Natural killer cell (primary cell): Measurements from ENCODE around the gene KAZN. TPM values are rescaled to one million over a fixed set of nuclear protein-coding genes. Genes with fewer than 3 reads are reported as not detected.

Source experiments
- ATAC-seq, 3 donors: fragments of 150-1000 bp in 2 of 3; fragments of 200-7000 bp in 1 of 3; cut with Tn5 transposase; 1 replicate in 1 of 3; 2 replicates in 2 of 3; pipeline ENCODE4 v1.10.0; 2021; ENCODE audit warnings: mild to moderate bottlenecking in 2 of 3, moderate library complexity in 2 of 3
- DNase-seq, 2 donors: peaks; one replicate each; pipeline versions ENCODE4 v3.0.0 to v3.0.0-alpha.2; 2013 to 2021; ENCODE audit warnings: mixed read lengths in 1 of 2
- H3K27ac ChIP-seq: one replicate; pipeline ENCODE4 v1.5.1; 2013; ENCODE audit warnings: mild to moderate bottlenecking, low read length
- H3K27me3 ChIP-seq: one replicate; pipeline ENCODE4 v1.6.1; 2013; ENCODE audit warnings: low read length; ENCODE audit not compliant: control insufficient read depth, insufficient read depth
- H3K36me3 ChIP-seq: one replicate; pipeline ENCODE4 v1.6.1; 2013; ENCODE audit warnings: low read length; ENCODE audit not compliant: control insufficient read depth, insufficient read depth
- H3K4me1 ChIP-seq: one replicate; pipeline ENCODE4 v1.6.1; 2013; ENCODE audit warnings: low read length; ENCODE audit not compliant: control insufficient read depth, insufficient read depth
- H3K4me3 ChIP-seq: one replicate; pipeline ENCODE4 v1.5.1; 2013; ENCODE audit warnings: low read length
- H3K9me3 ChIP-seq: one replicate; pipeline ENCODE4 v1.6.1; 2013; ENCODE audit warnings: low read length; ENCODE audit not compliant: control insufficient read depth, insufficient read depth
- H3K27ac Mint-ChIP-seq, 2 donors: one replicate each; pipeline ENCODE4 v1.8.0; 2022; ENCODE audit warnings: mild to moderate bottlenecking in 2 of 2, mixed read lengths in 2 of 2, moderate library complexity in 1 of 2
- H3K27me3 Mint-ChIP-seq, 2 donors: one replicate each; pipeline ENCODE4 v1.8.0; 2022; ENCODE audit warnings: low read depth in 2 of 2, mixed read lengths in 2 of 2
- H3K36me3 Mint-ChIP-seq: one replicate; pipeline ENCODE4 v1.8.0; 2022; ENCODE audit warnings: mixed read lengths
- H3K4me1 Mint-ChIP-seq, 2 donors: one replicate each; pipeline ENCODE4 v1.8.0; 2022; ENCODE audit warnings: mixed read lengths in 2 of 2
- H3K4me3 Mint-ChIP-seq: one replicate; pipeline ENCODE4 v1.8.0; 2022; ENCODE audit warnings: mild to moderate bottlenecking, moderate library complexity, mixed read lengths
- H3K9me3 Mint-ChIP-seq, 2 donors: one replicate each; pipeline ENCODE4 v1.8.0; 2022; ENCODE audit warnings: mixed read lengths in 2 of 2
- CTCF ChIP-seq: fragments of 200-600 bp; IDR thresholded peaks from one replicate; pipeline ENCODE4 v1.8.0; 2022; ENCODE audit warnings: antibody characterized with exemption
- WGBS: methylation state at CpG from one replicate; pipeline ENCODE4 v1.1.7; 2013; ENCODE audit warnings: missing lambda C conversion rate; ENCODE audit not compliant: insufficient coverage; 5-methylcytosine and 5-hydroxymethylcytosine counted together
- intact Hi-C: fragments of 100-400 bp; cut with micrococcal nuclease; formaldehyde crosslinking; loops from one replicate; pipeline ENCODE4 v1.14.2; 2022
- total RNA-seq, 4 donors: library from RNA; stranded (reverse); fragments of 120-200 nt in 1 of 4; gene quantifications; one replicate each; pipeline versions ENCODE4 v1.2.3 to v1.2.4, GENCODE V29; 2013 to 2022

KAZN gene
- total RNA-seq, 3 donors from 2014 or later (not counting 1 experiment from before 2014, with no cell fraction given) = 1.2 to 2.0 (median 1.7) TPM

- intact Hi-C loops = no loop called here
- no peak for ATAC-seq
Measured at GRCh38 chr1:14912839-14913481, 314.5 kb downstream of the KAZN start.

DNA sequence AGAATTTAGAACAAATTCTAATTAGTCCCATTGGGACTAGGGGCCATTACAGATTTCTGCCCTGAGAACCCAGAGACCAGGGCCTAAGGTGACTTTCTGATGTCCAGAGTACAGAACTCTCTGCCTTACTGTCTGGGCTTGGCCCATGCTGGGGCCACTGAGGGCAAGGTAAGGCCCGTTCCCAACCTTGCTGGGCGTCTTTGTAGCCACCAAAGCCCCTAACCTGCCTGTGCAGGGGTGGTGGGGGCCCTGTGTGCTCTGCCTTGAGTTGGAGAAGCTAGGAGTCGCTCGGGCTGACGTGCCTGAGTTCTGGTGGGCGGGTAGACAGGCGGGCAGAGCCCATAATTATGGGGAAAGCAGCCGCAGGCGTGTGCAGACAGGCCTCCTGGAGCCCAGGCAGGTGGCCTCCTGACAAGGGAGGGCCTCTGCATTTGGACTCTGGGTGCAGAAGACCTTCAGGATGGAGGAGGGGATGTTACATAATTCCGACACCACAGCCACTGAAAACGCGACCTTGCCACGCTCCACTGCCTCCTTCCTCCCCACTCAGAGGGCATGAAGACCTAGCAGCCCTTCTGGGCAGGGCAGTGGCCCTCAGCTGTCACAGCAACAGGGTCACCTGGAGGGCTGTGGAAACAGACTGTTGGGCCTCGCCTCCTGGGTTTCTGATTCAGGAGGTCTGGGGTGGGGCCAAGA, 315.1 kb downstream of the KAZN start:
- peaks cover 0 to 3% of the 10 kb centered on the region in 2 donors for H3K27me3 Mint-ChIP-seq
- no peaks in the 10 kb centered on the region for H3K9me3 Mint-ChIP-seq
- TF ChIP-seq CTCF = no peak
- no peaks in the 10 kb centered on the region for H3K36me3 ChIP-seq
- no peaks in the 10 kb centered on the region for H3K36me3 Mint-ChIP-seq
- H3K4me3 Mint-ChIP-seq = no peak overlapping the region
- no peaks in the 10 kb centered on the region for H3K9me3 ChIP-seq
- H3K4me1 ChIP-seq = no peaks in the 10 kb centered on the region
- H3K27ac ChIP-seq = no peak overlapping the region
- 72% methylated on average over 14 of the region's 14 CpGs for WGBS
- H3K4me1 Mint-ChIP-seq = no peaks in the 10 kb centered on the region
- DNase-seq (no peak), ATAC-seq (no peak)
- H3K27ac Mint-ChIP-seq = no peak overlapping the region
- no peak overlapping the region for H3K4me3 ChIP-seq
- intact Hi-C loops = loop anchor here (2.0 kb wide), 1 partner anchor 187 kb away; no protein-coding TSS in a partner anchor
- no peaks in the 10 kb centered on the region for H3K27me3 ChIP-seq

More at GRCh38 chr1:14912839-14913481, 314.5 kb downstream of the KAZN start:
- Mint-ChIP-seq H3K27me3 (peaks cover 0 to 3% of the 10 kb centered on the region in 2 donors), H3K27ac (no peak overlapping the region), H3K4me1 (no peaks in the 10 kb centered on the region), H3K36me3 (no peaks in the 10 kb centered on the region), H3K4me3 (no peak overlapping the region), H3K9me3 (no peaks in the 10 kb centered on the region)
- 87% methylated on average over 12 of the region's 12 CpGs for whole genome bisulfite sequencing
- Histone ChIP-seq H3K27ac (no peak overlapping the region), H3K36me3 (no peaks in the 10 kb centered on the region), H3K4me1 (no peaks in the 10 kb centered on the region), H3K27me3 (no peaks in the 10 kb centered on the region), H3K4me3 (no peak overlapping the region), H3K9me3 (no peaks in the 10 kb centered on the region)
- no peak for TF ChIP-seq CTCF
- no peak for DNase-seq

GRCh38 chr1:14914351-14914988, 316.0 kb downstream of the KAZN start:
- H3K4me3 Mint-ChIP-seq = no peak overlapping the region
- no peaks in the 10 kb centered on the region for H3K36me3 ChIP-seq
- intact Hi-C loops = loop anchor here (2.0 kb wide), 1 partner anchor 186 kb away; no protein-coding TSS in a partner anchor
- no peaks in the 10 kb centered on the region for H3K27me3 ChIP-seq
- no peak for TF ChIP-seq CTCF
- no peak for DNase-seq
- no peaks in the 10 kb centered on the region for H3K36me3 Mint-ChIP-seq
- no peaks in the 10 kb centered on the region for H3K4me1 Mint-ChIP-seq
- no peaks in the 10 kb centered on the region for H3K9me3 Mint-ChIP-seq
- H3K4me1 ChIP-seq = no peaks in the 10 kb centered on the region
- 93% methylated on average over 8 of the region's 11 CpGs for WGBS
- H3K9me3 ChIP-seq = no peaks in the 10 kb centered on the region
- no peak for ATAC-seq
- no peaks in the 10 kb centered on the region for H3K27me3 Mint-ChIP-seq
- H3K27ac ChIP-seq = no peak overlapping the region
- H3K4me3 ChIP-seq = no peak overlapping the region
- no peak overlapping the region for H3K27ac Mint-ChIP-seq
